ENCODE data around the gene TAS2R16.

TAS2R16 gene

GRCh38 chr7:122995600-122995999 lies at the start of gene TAS2R16:
TAS2R16 (minus strand) TSS chr7:122995700; CDS start chr7:122995634, 66 bp downstream.
- no peak for DNase-seq

- no peak for DNase-seq
Observed at GRCh38 chr7:123043642-123044041, 48.1 kb upstream of the TAS2R16 start.

GRCh38 chr7:123041101-123041500 lies 45.6 kb upstream of the TAS2R16 start:
- no peak for DNase-seq

GRCh38 chr7:123039269-123039668 lies 43.8 kb upstream of the TAS2R16 start:
- DNase-seq: no peak

GRCh38 chr7:123034106-123034505 lies 38.6 kb upstream of the TAS2R16 start:
- no peak for DNase-seq

- DNase-seq: no peak
Observed at GRCh38 chr7:123030631-123031030, 35.1 kb upstream of the TAS2R16 start.

- no peak for DNase-seq
Observed at GRCh38 chr7:123028339-123028738, 32.8 kb upstream of the TAS2R16 start.

- no peak for DNase-seq
Observed at GRCh38 chr7:123026251-123026650, 30.8 kb upstream of the TAS2R16 start.

GRCh38 chr7:123024989-123025758 lies 29.7 kb upstream of the TAS2R16 start:
- no peak for DNase-seq

GRCh38 chr7:123023126-123023525 lies 27.6 kb upstream of the TAS2R16 start:
- DNase-seq: no peak

GRCh38 chr7:123022576-123022975 lies 27.1 kb upstream of the TAS2R16 start:
- no peak for DNase-seq

GRCh38 chr7:123012435-123012834 lies 16.9 kb upstream of the TAS2R16 start:
- DNase-seq: no peak

- DNase-seq: no peak
Observed at GRCh38 chr7:123011766-123012369, 16.4 kb upstream of the TAS2R16 start.

- DNase-seq: no peak
Observed at GRCh38 chr7:123004931-123005330, 9.4 kb upstream of the TAS2R16 start.

GRCh38 chr7:123003539-123004126 lies 8.1 kb upstream of the TAS2R16 start:
- DNase-seq: no peak

- no peak for DNase-seq
Observed at GRCh38 chr7:122989577-122989976, 5.9 kb downstream of the TAS2R16 start.

GRCh38 chr7:122989041-122989440 lies 6.5 kb downstream of the TAS2R16 start:
- no peak for DNase-seq

- DNase-seq: no peak
Observed at GRCh38 chr7:122988333-122988732, 7.2 kb downstream of the TAS2R16 start.

GRCh38 chr7:122987463-122987862 lies 8.0 kb downstream of the TAS2R16 start:
- DNase-seq: no peak

- DNase-seq: no peak
Observed at GRCh38 chr7:122984021-122984420, 11.5 kb downstream of the TAS2R16 start.

- no peak for DNase-seq
Observed at GRCh38 chr7:122983261-122983660, 12.2 kb downstream of the TAS2R16 start.

- DNase-seq: no peak
Observed at GRCh38 chr7:122975341-122975740, 20.2 kb downstream of the TAS2R16 start.

GRCh38 chr7:122974229-122974628 lies 21.3 kb downstream of the TAS2R16 start:
- DNase-seq: no peak

- no peak for DNase-seq
Observed at GRCh38 chr7:122972056-122972455, 23.4 kb downstream of the TAS2R16 start.

Data from stimulated activated CD4-positive, alpha-beta T cell treated with anti-CD3 and anti-CD28 coated beads, Interleukin-1b, Interleukin-23, amount 100 ng/mL, for 48 hours (primary cell).